GM18909 (cell line): ENCODE data around the gene TCAP.
A peak's percentile ranks its signal among the peaks of the same experiment; 100 is the strongest.

Experiments used
- ATAC-seq: cut with Tn5 transposase; IDR thresholded peaks from one replicate; pipeline ENCODE4 v1.9.1; 2021; ENCODE audit warnings: mild to moderate bottlenecking; ENCODE audit not compliant: unreplicated experiment, poor library complexity

The TCAP gene

GRCh38 chr17:39664581-39665561, at the start of gene TCAP:
TSS of gene TCAP (plus strand) at chr17:39665349. CDS start at chr17:39665360, 11 bp downstream.
- ATAC-seq: no peak

- ATAC-seq: no peak
These were observed 49.7 kb upstream of the TCAP start for GRCh38 chr17:39615434-39615833.

GRCh38 chr17:39617100-39617445, 48.1 kb upstream of the TCAP start:
- no peak for ATAC-seq

- no peak for ATAC-seq
These were observed 47.5 kb upstream of the TCAP start for GRCh38 chr17:39617446-39618245.

- ATAC-seq: no peak
These were observed 46.8 kb upstream of the TCAP start for GRCh38 chr17:39618246-39618913.

GRCh38 chr17:39618956-39619785, 46.0 kb upstream of the TCAP start:
- ATAC-seq: no peak

GRCh38 chr17:39619786-39620101, 45.4 kb upstream of the TCAP start:
- ATAC-seq: no peak

- peak; percentile 61 for ATAC-seq
These were observed 43.4 kb upstream of the TCAP start for GRCh38 chr17:39621523-39622379.

GRCh38 chr17:39622380-39623006, 42.7 kb upstream of the TCAP start:
- ATAC-seq: peak; percentile 7

- peak; percentile 47 for ATAC-seq
These were observed 41.7 kb upstream of the TCAP start for GRCh38 chr17:39623356-39623950.

GRCh38 chr17:39624313-39624712, 40.8 kb upstream of the TCAP start:
- ATAC-seq: no peak

- ATAC-seq: no peak
These were observed 39.9 kb upstream of the TCAP start for GRCh38 chr17:39625198-39625785.

- ATAC-seq: no peak
These were observed 38.7 kb upstream of the TCAP start, which contains the start of gene PPP1R1B for GRCh38 chr17:39626171-39627046. TSS of gene PPP1R1B (plus strand) at chr17:39626952. CDS start at chr17:39627393, 441 bp downstream.

GRCh38 chr17:39627047-39627711, 38.0 kb upstream of the TCAP start:
- ATAC-seq: no peak

- no peak for ATAC-seq
These were observed 37.2 kb upstream of the TCAP start for GRCh38 chr17:39627712-39628516.
